ENCODE measurements around the gene PCSK6. TPM values are rescaled to one million over a fixed set of nuclear protein-coding genes. Genes with fewer than 3 reads are reported as not detected.

The PCSK6 gene
- total and polyA plus RNA-seq, 3 experiments from 2014 or later: 0.74 to 1.7 (median 0.95) TPM

DNA sequence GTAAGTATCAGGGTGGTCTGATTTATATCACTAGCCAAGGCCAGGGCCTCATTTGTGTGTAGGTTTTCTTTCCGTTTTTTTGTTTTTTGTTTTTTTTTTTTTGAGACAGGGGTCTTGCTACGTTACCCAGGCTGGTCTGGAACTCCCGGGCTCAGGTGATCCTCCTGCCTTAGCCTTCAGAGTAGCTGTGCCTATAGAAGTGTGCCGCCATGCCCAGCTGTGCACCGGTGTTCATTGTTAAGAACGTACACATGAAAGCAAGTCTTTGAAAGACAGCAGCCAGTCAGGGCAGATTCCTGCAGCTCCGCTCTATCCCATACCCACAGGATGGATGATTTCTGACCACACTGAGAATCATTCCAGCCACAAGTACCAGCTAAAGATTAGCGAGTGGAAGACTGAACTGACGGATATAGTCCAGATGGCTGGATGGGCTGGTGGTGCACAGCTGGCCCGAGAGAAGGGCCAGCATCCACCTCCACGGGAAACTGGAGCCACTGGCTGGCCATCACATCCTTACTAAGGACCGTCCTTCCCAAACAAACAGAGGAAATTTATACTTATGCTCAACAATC, 95.4 kb downstream of the PCSK6 start:
- CTCF ChIA-PET: no interaction called here

DNA sequence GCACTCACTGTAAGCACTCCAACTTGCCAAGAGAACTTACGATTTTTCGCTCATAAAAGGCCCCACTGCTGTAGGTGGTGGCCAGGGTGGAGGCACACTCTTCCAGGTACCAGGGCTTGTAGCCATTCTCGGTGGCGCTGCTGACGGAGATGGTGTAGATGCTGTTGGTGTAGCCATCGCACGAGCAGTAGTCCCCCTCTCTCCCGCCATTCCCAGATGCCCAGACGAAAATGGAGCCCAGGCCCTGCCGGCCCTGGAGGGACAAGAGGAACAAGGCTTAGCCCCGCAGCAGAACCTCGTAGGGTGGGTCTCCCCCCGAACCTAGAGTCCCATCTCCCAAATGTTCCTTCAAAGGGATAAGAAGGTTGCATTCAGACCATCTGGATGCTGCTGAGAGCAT, 96.3 kb downstream of the PCSK6 start:
- Histone ChIP-seq H3K9me3 (ENCODE audit: low read length) (no peaks in the 10 kb centered on the region), H3K4me3 (ENCODE audit: low read length) (no peak overlapping the region), H3K27me3 (ENCODE audit: insufficient read depth, low read length, poor library complexity, severe bottlenecking) (no peaks in the 10 kb centered on the region), H3K27ac (ENCODE audit: low read depth, low read length) (no peak overlapping the region), H3K36me3 (ENCODE audit: insufficient read depth, low read length) (no peaks in the 10 kb centered on the region), H3K4me1 (ENCODE audit: insufficient read depth, low read length) (no peaks in the 10 kb centered on the region)
- peaks cover 15 to 28% of the 10 kb centered on the region in 2 donors for H3K27me3 Mint-ChIP-seq
- POLR2A ChIA-PET: no interaction called here
- DNase-seq: no peak
- no peak overlapping the region for H3K4me3 Mint-ChIP-seq
- H3K27ac Mint-ChIP-seq: no peak overlapping the region
- H3K9me3 Mint-ChIP-seq: no peaks in the 10 kb centered on the region
- H3K36me3 Mint-ChIP-seq: no peaks in the 10 kb centered on the region
- CTCF ChIA-PET: no interaction called here
- peaks cover 0 to 14% (median 1%) of the 10 kb centered on the region in 3 donors for H3K4me1 Mint-ChIP-seq

More for the DNA sequence above, 95.4 kb downstream of the PCSK6 start:
- Histone ChIP-seq H3K27ac (ENCODE audit: low read depth, low read length) (no peak overlapping the region), H3K4me1 (ENCODE audit: insufficient read depth, low read length) (no peaks in the 10 kb centered on the region), H3K36me3 (ENCODE audit: insufficient read depth, low read length) (no peaks in the 10 kb centered on the region), H3K27me3 (ENCODE audit: insufficient read depth, low read length, poor library complexity, severe bottlenecking) (no peaks in the 10 kb centered on the region), H3K4me3 (ENCODE audit: low read length) (no peak overlapping the region), H3K9me3 (ENCODE audit: low read length) (no peaks in the 10 kb centered on the region)
- DNase-seq: no peak
- Mint-ChIP-seq H3K4me3 (no peak overlapping the region), H3K9me3 (no peaks in the 10 kb centered on the region), H3K36me3 (no peaks in the 10 kb centered on the region), H3K27ac (peak overlapping the region in 1 of 8 donors; percentile 50), H3K27me3 (peaks cover 15 to 32% of the 10 kb centered on the region in 2 donors), H3K4me1 (peaks cover 0 to 14% (median 1%) of the 10 kb centered on the region in 3 donors)
- POLR2A ChIA-PET: no interaction called here

DNA sequence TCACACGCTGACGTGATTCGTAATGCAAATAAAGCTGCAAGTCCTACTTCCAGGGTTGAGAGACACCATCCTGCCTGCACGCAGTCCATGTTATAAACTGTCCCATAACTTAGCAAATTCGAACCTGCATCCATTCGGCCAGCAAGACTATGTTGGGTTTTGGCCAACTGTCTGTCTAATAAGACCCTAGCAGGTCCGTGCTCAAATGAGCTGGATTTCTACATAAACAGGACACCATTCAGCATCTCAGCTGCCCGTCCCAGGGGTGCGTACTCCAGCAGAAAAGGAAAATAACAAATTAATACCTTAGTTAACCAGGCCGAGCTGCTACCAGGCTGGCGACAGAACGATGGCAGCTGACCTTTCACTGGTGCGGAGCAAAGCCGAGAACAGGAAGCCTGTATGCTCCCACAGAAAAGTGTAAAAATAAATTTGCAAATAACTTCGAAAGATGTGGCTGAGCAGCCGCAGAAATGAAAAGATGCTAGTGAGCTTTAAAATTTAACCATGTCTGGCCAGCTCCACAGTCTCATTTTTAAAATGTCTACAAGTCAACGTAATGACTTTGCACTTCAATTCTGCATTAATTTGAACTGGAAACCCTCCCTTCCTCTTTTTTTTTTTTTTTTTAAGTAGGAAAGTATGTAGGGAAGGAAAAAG, 97.4 kb downstream of the PCSK6 start:
- Mint-ChIP-seq H3K4me1 (peaks cover 0 to 10% (median 0%) of the 10 kb centered on the region in 3 donors), H3K36me3 (no peaks in the 10 kb centered on the region), H3K27ac (peak overlapping the region in 1 of 8 donors; percentile 39), H3K9me3 (no peaks in the 10 kb centered on the region), H3K27me3 (peaks cover 12 to 22% of the 10 kb centered on the region in 2 donors), H3K4me3 (peak overlapping the region in 3 of 7 donors; percentile 23 to 48 (median 35))
- Histone ChIP-seq H3K4me1 (ENCODE audit: insufficient read depth, low read length) (no peaks in the 10 kb centered on the region), H3K4me3 (ENCODE audit: low read length) (no peak overlapping the region), H3K36me3 (ENCODE audit: insufficient read depth, low read length) (no peaks in the 10 kb centered on the region), H3K9me3 (ENCODE audit: low read length) (no peaks in the 10 kb centered on the region), H3K27ac (ENCODE audit: low read depth, low read length) (no peak overlapping the region), H3K27me3 (ENCODE audit: insufficient read depth, low read length, poor library complexity, severe bottlenecking) (no peaks in the 10 kb centered on the region)
- DNase-seq: no peak
- ChIA-PET POLR2A (no interaction called here), CTCF (no interaction called here)

DNA sequence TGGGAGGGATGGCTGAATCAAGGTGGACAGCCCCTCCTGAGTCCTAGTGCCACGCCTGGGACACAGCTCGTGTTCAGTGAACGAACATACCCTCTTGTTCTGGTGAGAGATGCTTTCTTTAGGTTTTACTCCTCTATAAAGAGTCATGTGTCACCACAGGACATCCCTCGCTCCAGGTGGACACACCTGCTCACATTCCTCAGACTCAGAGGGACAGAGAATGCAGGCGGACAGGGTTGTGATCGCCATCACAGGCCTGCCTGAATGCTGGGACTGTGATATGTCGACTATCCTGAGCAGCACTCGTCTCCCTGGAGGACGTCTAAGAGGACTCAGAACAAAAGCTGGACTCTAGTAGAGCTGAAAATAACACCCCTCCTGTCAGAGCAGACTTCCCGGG, 98.1 kb downstream of the PCSK6 start:
- no peaks in the 10 kb centered on the region for H3K4me1 ChIP-seq (ENCODE audit: insufficient read depth, low read length)
- no peak for DNase-seq
- no peaks in the 10 kb centered on the region for H3K9me3 ChIP-seq (ENCODE audit: low read length)
- H3K36me3 Mint-ChIP-seq: no peaks in the 10 kb centered on the region
- CTCF ChIA-PET: no interaction called here
- no peak overlapping the region for H3K27ac Mint-ChIP-seq
- H3K9me3 Mint-ChIP-seq: no peaks in the 10 kb centered on the region
- no peaks in the 10 kb centered on the region for H3K36me3 ChIP-seq (ENCODE audit: insufficient read depth, low read length)
- POLR2A ChIA-PET: no interaction called here
- H3K27ac ChIP-seq (ENCODE audit: low read depth, low read length): no peak overlapping the region
- H3K4me3 ChIP-seq (ENCODE audit: low read length): no peak overlapping the region
- H3K4me1 Mint-ChIP-seq: peaks cover 0 to 10% (median 0%) of the 10 kb centered on the region in 3 donors
- peak overlapping the region in 2 of 7 donors; percentile 35 to 48 for H3K4me3 Mint-ChIP-seq
- H3K27me3 Mint-ChIP-seq: peaks cover 8 to 17% of the 10 kb centered on the region in 2 donors
- no peaks in the 10 kb centered on the region for H3K27me3 ChIP-seq (ENCODE audit: insufficient read depth, low read length, poor library complexity, severe bottlenecking)

DNA sequence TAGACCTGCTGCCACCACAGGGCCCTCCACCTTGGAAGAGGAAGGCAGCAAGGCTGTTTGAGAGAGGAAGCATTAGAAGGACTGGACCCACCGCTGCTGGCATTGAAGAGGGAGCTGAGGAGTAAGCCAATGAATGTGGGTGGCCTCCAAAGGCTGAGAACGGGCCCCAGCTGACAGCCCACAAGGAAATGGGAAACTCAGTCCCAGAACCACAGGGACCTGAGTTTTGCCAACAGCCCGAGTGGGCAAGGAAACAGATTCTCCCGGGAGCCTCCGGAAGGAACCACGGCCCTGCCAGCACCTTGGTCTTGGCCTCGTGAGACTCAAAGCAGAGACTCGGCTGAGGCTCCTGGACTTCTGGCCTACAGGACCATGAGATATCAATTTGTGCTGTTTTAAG, 99.0 kb downstream of the PCSK6 start:
- no peaks in the 10 kb centered on the region for H3K36me3 ChIP-seq (ENCODE audit: insufficient read depth, low read length)
- Mint-ChIP-seq H3K4me1 (peaks cover 0 to 10% (median 0%) of the 10 kb centered on the region in 3 donors), H3K27me3 (peaks cover 9 to 11% of the 10 kb centered on the region in 2 donors), H3K9me3 (no peaks in the 10 kb centered on the region), H3K27ac (no peak overlapping the region), H3K36me3 (no peaks in the 10 kb centered on the region), H3K4me3 (no peak overlapping the region)
- H3K4me1 ChIP-seq (ENCODE audit: insufficient read depth, low read length): no peaks in the 10 kb centered on the region
- no peak overlapping the region for H3K27ac ChIP-seq (ENCODE audit: low read depth, low read length)
- ChIA-PET POLR2A (no interaction called here), CTCF (no interaction called here)
- H3K27me3 ChIP-seq (ENCODE audit: insufficient read depth, low read length, poor library complexity, severe bottlenecking): no peaks in the 10 kb centered on the region
- no peak for DNase-seq
- H3K4me3 ChIP-seq (ENCODE audit: low read length): no peak overlapping the region
- H3K9me3 ChIP-seq (ENCODE audit: low read length): no peaks in the 10 kb centered on the region

DNA sequence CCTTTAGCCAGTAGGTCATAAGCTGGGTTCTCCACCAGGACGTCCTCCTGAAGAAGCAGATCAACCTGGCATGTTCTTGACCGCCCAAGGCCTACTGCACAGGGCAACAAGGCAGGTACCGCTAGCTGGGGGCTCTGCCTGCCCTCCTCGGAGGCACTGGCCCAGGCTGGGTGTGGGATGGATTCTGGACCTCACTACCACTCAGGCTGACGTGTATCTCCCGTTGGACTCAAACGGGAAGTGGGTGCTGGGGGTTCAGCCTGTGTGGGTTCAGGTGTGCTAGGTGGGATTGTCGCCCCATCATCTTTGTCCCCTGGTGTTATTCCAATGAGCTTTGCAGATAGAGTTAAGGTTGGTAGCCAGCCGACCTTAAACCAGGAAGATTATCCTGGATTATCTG, 99.4 kb downstream of the PCSK6 start:
- ChIA-PET POLR2A (no interaction called here), CTCF (no interaction called here)
- no peaks in the 10 kb centered on the region for H3K36me3 Mint-ChIP-seq
- no peak overlapping the region for H3K27ac Mint-ChIP-seq
- Histone ChIP-seq H3K4me1 (ENCODE audit: insufficient read depth, low read length) (no peaks in the 10 kb centered on the region), H3K27ac (ENCODE audit: low read depth, low read length) (no peak overlapping the region), H3K9me3 (ENCODE audit: low read length) (no peaks in the 10 kb centered on the region), H3K36me3 (ENCODE audit: insufficient read depth, low read length) (no peaks in the 10 kb centered on the region), H3K27me3 (ENCODE audit: insufficient read depth, low read length, poor library complexity, severe bottlenecking) (no peaks in the 10 kb centered on the region), H3K4me3 (ENCODE audit: low read length) (no peak overlapping the region)
- H3K27me3 Mint-ChIP-seq: peaks cover 7 to 11% of the 10 kb centered on the region in 2 donors
- no peaks in the 10 kb centered on the region for H3K9me3 Mint-ChIP-seq
- no peak for DNase-seq
- no peak overlapping the region for H3K4me3 Mint-ChIP-seq
- peaks cover 0 to 10% (median 0%) of the 10 kb centered on the region in 3 donors for H3K4me1 Mint-ChIP-seq

DNA sequence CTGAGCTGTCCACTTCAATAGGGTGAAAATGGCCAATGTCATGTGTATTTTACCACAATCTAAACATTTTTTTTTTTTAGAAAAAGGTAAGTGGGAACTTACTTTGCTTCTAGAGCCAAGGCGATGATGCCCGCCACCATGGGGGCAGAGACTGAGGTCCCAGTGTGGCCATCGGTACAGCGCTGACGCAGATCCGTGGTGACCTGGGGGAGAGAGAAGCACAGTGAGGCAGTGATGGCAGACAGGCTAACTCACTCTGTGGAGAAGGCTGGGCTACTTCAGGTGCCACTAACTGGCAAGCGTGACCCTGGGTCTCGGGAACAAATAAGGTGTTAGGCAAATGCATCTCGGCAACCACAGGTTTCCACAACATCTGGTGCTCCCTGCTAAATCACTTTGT, 100.1 kb downstream of the PCSK6 start:
- POLR2A ChIA-PET: no interaction called here
- no peaks in the 10 kb centered on the region for H3K36me3 ChIP-seq (ENCODE audit: insufficient read depth, low read length)

DNA sequence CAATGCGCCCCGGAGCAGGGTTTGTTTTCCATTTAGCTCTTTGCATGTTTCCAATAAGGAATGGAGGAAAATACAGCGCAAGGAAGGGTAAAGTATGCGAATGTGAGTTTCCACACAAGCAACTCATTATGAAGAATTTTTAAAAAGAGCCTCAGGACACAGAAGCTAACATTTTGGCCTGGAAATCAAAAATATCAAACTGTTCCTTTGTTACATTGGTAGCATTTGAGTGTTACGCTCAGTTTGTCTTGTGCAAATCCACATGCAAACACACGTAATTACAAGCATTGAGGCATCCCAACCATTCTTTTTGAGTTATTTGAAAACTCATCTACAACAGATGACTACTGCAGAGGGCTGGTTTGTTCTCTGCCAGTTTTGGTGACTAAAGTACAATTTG, 101.5 kb downstream of the PCSK6 start:
- POLR2A ChIA-PET: no interaction called here
- no peak overlapping the region for H3K4me3 ChIP-seq (ENCODE audit: low read length)
- H3K27me3 Mint-ChIP-seq: peaks cover 0 to 11% of the 10 kb centered on the region in 2 donors
- H3K9me3 ChIP-seq (ENCODE audit: low read length): no peaks in the 10 kb centered on the region
- no peaks in the 10 kb centered on the region for H3K36me3 ChIP-seq (ENCODE audit: insufficient read depth, low read length)
- CTCF ChIA-PET: no interaction called here
- no peak for DNase-seq
- H3K9me3 Mint-ChIP-seq: no peaks in the 10 kb centered on the region
- H3K27ac Mint-ChIP-seq: peak overlapping the region in 1 of 8 donors; percentile 76
- no peaks in the 10 kb centered on the region for H3K36me3 Mint-ChIP-seq
- no peaks in the 10 kb centered on the region for H3K4me1 ChIP-seq (ENCODE audit: insufficient read depth, low read length)
- no peaks in the 10 kb centered on the region for H3K27me3 ChIP-seq (ENCODE audit: insufficient read depth, low read length, poor library complexity, severe bottlenecking)
- peaks cover 0 to 10% (median 0%) of the 10 kb centered on the region in 3 donors for H3K4me1 Mint-ChIP-seq
- no peak overlapping the region for H3K4me3 Mint-ChIP-seq
- H3K27ac ChIP-seq (ENCODE audit: low read depth, low read length): no peak overlapping the region

More for the DNA sequence above, 100.1 kb downstream of the PCSK6 start:
- Mint-ChIP-seq H3K36me3 (no peaks in the 10 kb centered on the region), H3K9me3 (no peaks in the 10 kb centered on the region), H3K27me3 (peaks cover 6 to 11% of the 10 kb centered on the region in 2 donors), H3K4me1 (peaks cover 0 to 10% (median 0%) of the 10 kb centered on the region in 3 donors), H3K4me3 (no peak overlapping the region), H3K27ac (no peak overlapping the region)
- H3K27ac ChIP-seq (ENCODE audit: low read depth, low read length): no peak overlapping the region
- no peaks in the 10 kb centered on the region for H3K27me3 ChIP-seq (ENCODE audit: insufficient read depth, low read length, poor library complexity, severe bottlenecking)
- DNase-seq: no peak
- H3K4me1 ChIP-seq (ENCODE audit: insufficient read depth, low read length): no peaks in the 10 kb centered on the region
- CTCF ChIA-PET: no interaction called here
- H3K4me3 ChIP-seq (ENCODE audit: low read length): no peak overlapping the region
- no peaks in the 10 kb centered on the region for H3K9me3 ChIP-seq (ENCODE audit: low read length)

All from CD8-positive, alpha-beta memory T cell (primary cell).